GM12801 (cell line): ENCODE measurements around the gene CHRNB1.
"Not testable (repeated sequence)": the region's sequence is repeated elsewhere in the genome, so short reads cannot be mapped to it uniquely, and the experiment has no call there.

Experiments used
- CTCF ChIP-seq: IDR thresholded peaks from one replicate; pipeline ENCODE4 v1.5.1; 2011; ENCODE audit warnings: control low read depth; ENCODE audit not compliant: insufficient read length; ENCODE audit errors: extremely low read depth

The CHRNB1 gene

DNA sequence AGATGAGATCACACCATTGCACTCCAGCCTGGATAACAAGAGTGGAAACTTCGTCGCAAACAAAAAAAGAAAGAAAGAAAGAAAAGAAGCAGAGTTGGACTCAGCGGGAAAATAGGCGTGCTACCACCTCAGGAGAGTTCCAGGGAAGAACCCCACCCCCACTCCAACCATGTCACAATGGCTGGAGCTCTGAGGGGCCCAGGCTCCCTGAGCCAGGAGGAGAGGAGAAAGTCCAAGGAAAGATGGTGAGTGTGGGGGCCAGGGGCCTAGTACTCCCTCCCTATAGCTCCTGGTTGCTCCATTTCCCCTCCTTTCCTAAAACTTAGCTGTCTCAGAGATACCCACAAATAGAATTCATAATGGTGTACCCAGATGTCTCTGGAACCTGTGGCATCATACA is 36.4 kb downstream of the CHRNB1 start, which contains the start of gene SLC35G6:
SLC35G6 (plus strand) TSS at position 172 of the 400 bp plus-strand sequence; CDS start at position 243, 71 bp downstream.
- TF ChIP-seq CTCF = not testable (repeated sequence)

DNA sequence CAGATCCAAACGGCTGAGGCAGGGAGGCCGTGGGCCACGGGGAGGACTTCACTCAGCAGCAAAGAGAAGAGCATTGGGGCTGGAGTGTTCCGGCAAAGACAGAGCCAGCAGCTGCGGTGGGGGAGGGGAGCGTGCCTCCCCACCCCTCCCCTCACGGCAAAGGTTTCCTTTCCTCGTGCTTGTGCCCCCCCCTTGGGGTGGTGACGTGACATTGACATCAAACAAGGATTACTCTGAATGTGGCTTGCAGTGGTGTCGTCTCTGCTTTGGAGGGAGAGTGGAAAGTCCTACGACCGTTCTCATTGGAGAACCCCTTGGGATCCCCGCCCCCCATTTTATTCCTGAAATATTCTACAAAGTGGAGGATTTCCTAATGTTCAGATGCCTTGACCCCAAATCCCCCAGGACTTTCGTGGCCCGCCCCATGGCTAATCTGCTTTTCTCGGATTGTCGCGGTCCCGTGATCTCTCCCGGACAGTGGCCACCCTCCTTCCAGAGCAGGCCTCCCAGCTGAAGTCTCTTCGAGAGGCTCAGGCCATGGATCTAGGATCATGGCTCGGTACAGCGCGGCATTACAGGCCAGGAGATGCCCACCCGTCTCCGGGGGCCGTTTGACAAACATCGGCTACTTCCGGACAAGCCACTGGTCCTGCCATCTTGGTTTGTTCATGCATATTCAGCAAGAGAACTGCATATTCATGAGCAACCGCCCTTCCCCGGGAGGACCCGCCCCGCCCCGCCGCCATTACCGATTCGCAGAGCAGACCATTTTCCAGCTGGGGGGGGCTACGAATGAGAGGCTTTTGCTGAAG is 38.6 kb downstream of the CHRNB1 start:
- no peak for TF ChIP-seq CTCF

DNA sequence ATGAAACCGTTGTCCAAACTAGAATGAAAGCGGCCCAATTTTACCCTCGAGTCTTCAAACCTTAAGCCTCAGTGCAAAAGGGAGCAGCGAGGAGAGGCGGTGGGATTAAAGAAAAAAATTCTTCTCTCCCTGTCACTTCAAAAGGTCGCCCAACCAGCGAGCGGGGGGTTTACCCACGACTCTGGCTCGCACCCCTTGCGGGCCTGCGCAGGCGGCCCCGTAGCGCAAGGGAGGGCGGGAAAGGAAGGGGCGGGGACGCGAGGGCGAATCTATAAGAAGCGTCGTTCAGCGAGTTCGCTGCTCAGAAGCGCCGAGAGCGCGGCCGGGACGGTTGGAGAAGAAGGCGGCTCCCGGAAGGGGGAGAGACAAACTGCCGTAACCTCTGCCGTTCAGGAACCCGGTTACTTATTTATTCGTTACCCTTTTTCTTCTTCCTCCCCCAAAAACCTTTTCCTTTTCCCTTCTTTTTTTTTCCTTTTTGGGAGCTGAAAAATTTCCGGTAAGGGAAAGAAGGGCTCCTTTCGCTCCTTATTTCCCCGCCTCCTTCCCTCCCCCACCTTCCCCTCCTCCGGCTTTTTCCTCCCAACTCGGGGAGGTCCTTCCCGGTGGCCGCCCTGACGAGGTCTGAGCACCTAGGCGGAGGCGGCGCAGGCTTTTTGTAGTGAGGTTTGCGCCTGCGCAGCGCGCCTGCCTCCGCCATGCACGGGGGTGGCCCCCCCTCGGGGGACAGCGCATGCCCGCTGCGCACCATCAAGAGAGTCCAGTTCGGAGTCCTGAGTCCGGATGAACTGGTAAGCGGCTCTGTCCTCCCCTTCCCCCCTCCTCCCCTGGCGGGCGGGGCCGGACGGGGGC is 39.4 kb downstream of the CHRNB1 start, which contains the start of gene POLR2A:
POLR2A (plus strand) TSS at position 300 of the 852 bp plus-strand sequence.
- TF ChIP-seq CTCF = no peak

GRCh38 chr17:7484919-7485377 is 40.1 kb downstream of the CHRNB1 start:
- no peak for TF ChIP-seq CTCF

- no peak for TF ChIP-seq CTCF
Measured at GRCh38 chr17:7486181-7486580, 41.3 kb downstream of the CHRNB1 start.

DNA sequence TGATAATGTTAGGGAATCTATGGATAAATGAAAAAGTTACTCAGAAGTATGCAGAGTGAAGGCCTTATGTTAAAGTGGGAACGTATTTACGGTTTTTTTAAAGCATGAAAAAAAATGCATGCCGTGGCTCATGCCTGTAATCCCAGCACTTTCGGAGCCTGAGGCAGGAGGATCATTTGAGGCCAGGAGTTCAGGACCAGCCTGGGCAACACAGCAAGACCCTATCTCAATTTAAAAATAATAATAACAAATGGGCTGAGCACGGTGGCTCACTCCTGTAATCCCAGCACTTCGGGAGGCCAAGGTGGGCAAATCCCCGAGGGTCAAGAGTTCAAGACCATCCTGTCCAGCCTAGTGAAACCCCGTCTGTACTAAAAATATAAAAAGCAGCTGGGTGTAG is 45.3 kb downstream of the CHRNB1 start:
- TF ChIP-seq CTCF = no peak

GRCh38 chr17:7491583-7491982 is 46.7 kb downstream of the CHRNB1 start:
- no peak for TF ChIP-seq CTCF
